ENCODE results near the gene EVI5L. TPM values are rescaled to one million over a fixed set of nuclear protein-coding genes. Genes with fewer than 3 reads are reported as not detected.

EVI5L gene
- total and polyA plus RNA-seq, 2 of the 13 experiments (the other 11 are each of a cell fraction or from before 2014, with no cell fraction given) = 1.7 to 2.4 TPM

DNA sequence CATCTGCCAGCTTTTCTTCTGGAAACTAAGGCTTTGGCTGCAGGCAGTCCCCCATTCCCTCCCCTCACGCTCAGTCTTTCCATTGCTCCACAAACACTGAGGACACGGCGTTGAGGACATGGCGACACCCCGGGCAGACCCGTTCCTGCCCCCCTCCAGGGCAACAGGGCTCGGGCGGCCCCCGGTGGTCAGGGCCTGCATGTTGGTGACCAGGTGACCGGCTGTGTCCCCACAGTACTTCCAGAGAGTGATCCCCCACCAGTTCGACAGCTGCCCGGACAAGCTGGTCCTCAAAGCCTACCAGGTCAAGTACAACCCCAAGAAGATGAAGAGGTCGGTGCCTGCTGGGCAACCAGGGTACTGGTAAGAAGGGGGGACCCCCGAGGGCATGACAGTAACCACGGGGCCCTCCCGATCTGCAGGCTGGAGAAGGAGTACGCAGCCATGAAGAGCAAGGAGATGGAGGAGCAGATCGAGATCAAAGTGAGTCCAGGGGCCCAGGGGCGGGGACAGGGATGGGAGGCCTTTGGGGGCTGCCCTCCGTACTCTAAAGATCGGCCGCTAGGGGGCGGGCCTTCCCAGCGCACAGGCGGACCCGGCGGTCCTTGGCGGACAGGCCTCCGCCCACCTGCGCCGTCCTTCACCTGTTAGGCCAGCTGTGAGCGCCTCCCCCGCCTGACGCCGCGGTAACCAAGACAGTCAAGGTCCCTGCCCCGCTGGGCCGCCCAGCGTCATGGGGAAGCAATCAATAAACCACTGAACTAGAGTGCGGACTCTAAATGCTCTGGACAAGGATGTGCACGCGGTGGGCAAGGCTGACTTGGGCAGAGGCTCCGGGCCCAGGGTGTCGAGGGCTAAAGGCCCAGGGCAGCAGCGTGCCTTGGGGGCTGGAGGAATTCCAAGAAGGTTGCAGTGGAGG is 23.1 kb downstream of the EVI5L start (continued):
- TF ChIP-seq ZKSCAN8 (CRISPR knock-in tag; IDR thresholded peaks at IDR 0.05; ENCODE audit: borderline replicate concordance) = peak; percentile 45; the same call in 1 of the 2 replicates
- no peak for TF ChIP-seq RELA (CRISPR knock-in tag; IDR thresholded peaks at IDR 0.05)
- TF ChIP-seq, protein P1, sequence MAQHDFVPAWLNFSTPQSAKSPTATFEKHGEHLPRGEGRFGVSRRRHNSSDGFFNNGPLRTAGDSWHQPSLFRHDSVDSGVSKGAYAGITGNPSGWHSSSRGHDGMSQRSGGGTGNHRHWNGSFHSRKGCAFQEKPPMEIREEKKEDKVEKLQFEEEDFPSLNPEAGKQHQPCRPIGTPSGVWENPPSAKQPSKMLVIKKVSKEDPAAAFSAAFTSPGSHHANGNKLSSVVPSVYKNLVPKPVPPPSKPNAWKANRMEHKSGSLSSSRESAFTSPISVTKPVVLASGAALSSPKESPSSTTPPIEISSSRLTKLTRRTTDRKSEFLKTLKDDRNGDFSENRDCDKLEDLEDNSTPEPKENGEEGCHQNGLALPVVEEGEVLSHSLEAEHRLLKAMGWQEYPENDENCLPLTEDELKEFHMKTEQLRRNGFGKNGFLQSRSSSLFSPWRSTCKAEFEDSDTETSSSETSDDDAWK (CRISPR knock-in tag; IDR thresholded peaks at IDR 0.05) = no peak
- TF ChIP-seq, protein P2, sequence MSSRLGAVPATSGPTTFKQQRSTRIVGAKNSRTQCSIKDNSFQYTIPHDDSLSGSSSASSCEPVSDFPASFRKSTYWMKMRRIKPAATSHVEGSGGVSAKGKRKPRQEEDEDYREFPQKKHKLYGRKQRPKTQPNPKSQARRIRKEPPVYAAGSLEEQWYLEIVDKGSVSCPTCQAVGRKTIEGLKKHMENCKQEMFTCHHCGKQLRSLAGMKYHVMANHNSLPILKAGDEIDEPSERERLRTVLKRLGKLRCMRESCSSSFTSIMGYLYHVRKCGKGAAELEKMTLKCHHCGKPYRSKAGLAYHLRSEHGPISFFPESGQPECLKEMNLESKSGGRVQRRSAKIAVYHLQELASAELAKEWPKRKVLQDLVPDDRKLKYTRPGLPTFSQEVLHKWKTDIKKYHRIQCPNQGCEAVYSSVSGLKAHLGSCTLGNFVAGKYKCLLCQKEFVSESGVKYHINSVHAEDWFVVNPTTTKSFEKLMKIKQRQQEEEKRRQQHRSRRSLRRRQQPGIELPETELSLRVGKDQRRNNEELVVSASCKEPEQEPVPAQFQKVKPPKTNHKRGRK (CRISPR knock-in tag; IDR thresholded peaks at IDR 0.05) = no peak
- TF ChIP-seq ZNF343 (CRISPR knock-in tag; IDR thresholded peaks at IDR 0.05) = peak; percentile 84; the same call in 1 of the 2 replicates
- peak; percentile 71; the same call in 1 of the 2 replicates for TF ChIP-seq ZNF564 (CRISPR knock-in tag; IDR thresholded peaks at IDR 0.05)
- peak; percentile 77 for TF ChIP-seq U2AF1 (optimal IDR thresholded peaks at IDR 0.05; ENCODE audit: low read depth, low read length)
- TF ChIP-seq PITX1 (CRISPR knock-in tag; IDR thresholded peaks at IDR 0.05) = peak; percentile 73
- no peak for TF ChIP-seq GZF1 (CRISPR knock-in tag; IDR thresholded peaks at IDR 0.05)
- TF ChIP-seq SP2 (CRISPR knock-in tag; IDR thresholded peaks at IDR 0.05) = peak; percentile 51
- no peak for TF ChIP-seq NONO (IDR thresholded peaks at IDR 0.05)
- TF ChIP-seq NONO (CRISPR knock-in tag; conservative IDR thresholded peaks at IDR 0.05) = peak; percentile 92
- TF ChIP-seq ZFP1 (CRISPR knock-in tag; IDR thresholded peaks at IDR 0.05) = peak; percentile 78
- peak; percentile 98 for TF ChIP-seq ONECUT2 (CRISPR knock-in tag; IDR thresholded peaks at IDR 0.05)
- no peak for TF ChIP-seq ZKSCAN5 (CRISPR knock-in tag; IDR thresholded peaks at IDR 0.05)
- no peak for TF ChIP-seq ZNF674 (CRISPR knock-in tag; IDR thresholded peaks at IDR 0.05; ENCODE audit: low read depth)
- TF ChIP-seq MAZ (IDR thresholded peaks at IDR 0.05; ENCODE audit: borderline replicate concordance, low read depth, low read length) = peak; percentile 92
- TF ChIP-seq MAZ (CRISPR knock-in tag; IDR thresholded peaks at IDR 0.05; ENCODE audit: low read depth) = peak; percentile 97
- TF ChIP-seq, protein P3, sequence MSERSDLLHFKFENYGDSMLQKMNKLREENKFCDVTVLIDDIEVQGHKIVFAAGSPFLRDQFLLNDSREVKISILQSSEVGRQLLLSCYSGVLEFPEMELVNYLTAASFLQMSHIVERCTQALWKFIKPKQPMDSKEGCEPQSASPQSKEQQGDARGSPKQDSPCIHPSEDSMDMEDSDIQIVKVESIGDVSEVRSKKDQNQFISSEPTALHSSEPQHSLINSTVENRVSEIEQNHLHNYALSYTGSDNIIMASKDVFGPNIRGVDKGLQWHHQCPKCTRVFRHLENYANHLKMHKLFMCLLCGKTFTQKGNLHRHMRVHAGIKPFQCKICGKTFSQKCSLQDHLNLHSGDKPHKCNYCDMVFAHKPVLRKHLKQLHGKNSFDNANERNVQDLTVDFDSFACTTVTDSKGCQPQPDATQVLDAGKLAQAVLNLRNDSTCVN (CRISPR knock-in tag; IDR thresholded peaks at IDR 0.05; ENCODE audit: borderline replicate concordance) = peak; percentile 56; the same call in 1 of the 2 replicates
- peak; percentile 82; the same call in 1 of the 2 replicates for TF ChIP-seq YEATS2 (CRISPR knock-in tag; IDR thresholded peaks at IDR 0.05; ENCODE audit: borderline replicate concordance)
- 0 out of 2 replicates have a peak, but pooled peaks have one; percentile 69 for TF ChIP-seq BRD4 (CRISPR knock-in tag; IDR thresholded peaks at IDR 0.05)
- TF ChIP-seq ZNF121 (CRISPR knock-in tag; IDR thresholded peaks at IDR 0.05) = peak; percentile 83
- TF ChIP-seq, protein P4, sequence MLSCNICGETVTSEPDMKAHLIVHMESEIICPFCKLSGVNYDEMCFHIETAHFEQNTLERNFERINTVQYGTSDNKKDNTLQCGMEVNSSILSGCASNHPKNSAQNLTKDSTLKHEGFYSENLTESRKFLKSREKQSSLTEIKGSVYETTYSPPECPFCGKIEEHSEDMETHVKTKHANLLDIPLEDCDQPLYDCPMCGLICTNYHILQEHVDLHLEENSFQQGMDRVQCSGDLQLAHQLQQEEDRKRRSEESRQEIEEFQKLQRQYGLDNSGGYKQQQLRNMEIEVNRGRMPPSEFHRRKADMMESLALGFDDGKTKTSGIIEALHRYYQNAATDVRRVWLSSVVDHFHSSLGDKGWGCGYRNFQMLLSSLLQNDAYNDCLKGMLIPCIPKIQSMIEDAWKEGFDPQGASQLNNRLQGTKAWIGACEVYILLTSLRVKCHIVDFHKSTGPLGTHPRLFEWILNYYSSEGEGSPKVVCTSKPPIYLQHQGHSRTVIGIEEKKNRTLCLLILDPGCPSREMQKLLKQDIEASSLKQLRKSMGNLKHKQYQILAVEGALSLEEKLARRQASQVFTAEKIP (CRISPR knock-in tag; IDR thresholded peaks at IDR 0.05; ENCODE audit: borderline replicate concordance) = no peak
- peak; percentile 92 for TF ChIP-seq SP5 (CRISPR knock-in tag; IDR thresholded peaks at IDR 0.05; ENCODE audit: borderline replicate concordance, low read depth)
- TF ChIP-seq TGIF2 (CRISPR knock-in tag; IDR thresholded peaks at IDR 0.05) = peak; percentile 88
- no peak for TF ChIP-seq ZNF713 (CRISPR knock-in tag; IDR thresholded peaks at IDR 0.05)
